HEK293 (cell line): ENCODE measurements around the gene MAN2A2.

Experiments
- CTCF ChIA-PET: fragments of 350-600 bp; formaldehyde crosslinking; extraction: SDS; loops from one replicate; lab custom pipeline; 2021; ENCODE audit warnings: antibody characterized with exemption; lab: Yijun Ruan, JAX
- POLR2A ChIA-PET: fragments of 300-600 bp; formaldehyde crosslinking; extraction: SDS; loops from one replicate; lab custom pipeline; 2020; ENCODE audit warnings: antibody characterized with exemption, inconsistent platforms; lab: Yijun Ruan, JAX
- H3K27ac ChIP-seq: fragments of 200-500 bp; sonication (Bioruptor generic); 2 replicates; pipeline ENCODE4 v1.5.1; 2014; ENCODE audit warnings: low read depth, low read length, control low read depth, inconsistent platforms; ENCODE audit errors: extremely low read depth
- H3K36me3 ChIP-seq, 2 experiments: fragments of 200-500 bp in 1 of 2; sonication (Bioruptor generic) in 1 of 2; 1 replicate in 1 of 2; 2 replicates in 1 of 2; pipeline ENCODE4 v1.5.1; 2014 to 2017; ENCODE audit warnings: inconsistent platforms in 2 of 2, low read length in 2 of 2; ENCODE audit not compliant: control insufficient read depth in 2 of 2, insufficient read depth in 1 of 2
- H3K4me1 ChIP-seq: fragments of 200-500 bp; sonication (Bioruptor generic); 2 replicates; pipeline ENCODE4 v1.5.1; 2014; ENCODE audit warnings: mild to moderate bottlenecking, low read length, inconsistent platforms; ENCODE audit not compliant: control insufficient read depth, insufficient read depth
- H3K4me3 ChIP-seq: 2 replicates; pipeline ENCODE4 v1.5.1; 2011; ENCODE audit warnings: low read depth, mild to moderate bottlenecking, control low read depth, low read length, moderate library complexity
- H3K9me3 ChIP-seq: fragments of 200-500 bp; sonication (Bioruptor generic); 2 replicates; pipeline ENCODE4 v1.5.1; 2014; ENCODE audit warnings: low read depth, low read length, inconsistent platforms; ENCODE audit not compliant: control insufficient read depth, insufficient read depth
- BCL11A ChIP-seq: fragments of 450-650 bp; formaldehyde crosslinking; IDR thresholded peaks from 2 replicates; pipeline ENCODE4 v1.5.1; 2016; ENCODE audit warnings: low read depth, missing biosample characterization, missing genetic modification characterization
- EGR2 ChIP-seq: fragments of 450-650 bp; formaldehyde crosslinking; IDR thresholded peaks from 2 replicates; pipeline ENCODE4 v1.5.1; 2016; ENCODE audit warnings: low read depth, missing biosample characterization, missing genetic modification characterization
- HOXC10 ChIP-seq: sonication (generic); formaldehyde crosslinking; IDR thresholded peaks from 2 replicates; pipeline ENCODE4 v1.8.1; 2023; ENCODE audit warnings: mild to moderate bottlenecking, missing genetic modification reagents
- SCRT1 ChIP-seq: fragments of 450-650 bp; formaldehyde crosslinking; IDR thresholded peaks from 2 replicates; pipeline ENCODE4 v1.5.1; 2016; ENCODE audit warnings: missing biosample characterization, missing genetic modification characterization, borderline replicate concordance
- SCRT2 ChIP-seq: fragments of 450-650 bp; formaldehyde crosslinking; IDR thresholded peaks from 2 replicates; pipeline ENCODE4 v1.5.1; 2016; ENCODE audit warnings: missing biosample characterization, missing genetic modification characterization
- YY1 ChIP-seq: fragments of 450-650 bp; formaldehyde crosslinking; IDR thresholded peaks from 2 replicates; pipeline ENCODE4 v1.5.1; 2018; ENCODE audit warnings: missing biosample characterization, missing genetic modification characterization
- ZNF133 ChIP-seq: fragments of 450-650 bp; formaldehyde crosslinking; IDR thresholded peaks from 2 replicates; pipeline ENCODE4 v1.5.1; 2016; ENCODE audit warnings: missing biosample characterization, missing genetic modification characterization
- ZNF404 ChIP-seq: fragments of 450-650 bp; formaldehyde crosslinking; IDR thresholded peaks from 2 replicates; pipeline ENCODE4 v1.5.1; 2017; ENCODE audit warnings: missing biosample characterization, missing genetic modification characterization
- ZNF416 ChIP-seq: fragments of 450-650 bp; formaldehyde crosslinking; IDR thresholded peaks from 2 replicates; pipeline ENCODE4 v1.5.1; 2016; ENCODE audit warnings: missing biosample characterization, missing genetic modification characterization
- ZSCAN30 ChIP-seq: fragments of 450-650 bp; IDR thresholded peaks from 2 replicates; pipeline ENCODE4 v1.5.1; 2018; ENCODE audit warnings: missing biosample characterization, mild to moderate bottlenecking, missing genetic modification characterization, moderate library complexity
- TF ChIP-seq, protein P1 (sequence below): sonication (generic); formaldehyde crosslinking; IDR thresholded peaks from 2 replicates; pipeline ENCODE4 v1.8.1; 2022; ENCODE audit warnings: mild to moderate bottlenecking, moderate library complexity, missing genetic modification reagents

MAN2A2 gene

DNA sequence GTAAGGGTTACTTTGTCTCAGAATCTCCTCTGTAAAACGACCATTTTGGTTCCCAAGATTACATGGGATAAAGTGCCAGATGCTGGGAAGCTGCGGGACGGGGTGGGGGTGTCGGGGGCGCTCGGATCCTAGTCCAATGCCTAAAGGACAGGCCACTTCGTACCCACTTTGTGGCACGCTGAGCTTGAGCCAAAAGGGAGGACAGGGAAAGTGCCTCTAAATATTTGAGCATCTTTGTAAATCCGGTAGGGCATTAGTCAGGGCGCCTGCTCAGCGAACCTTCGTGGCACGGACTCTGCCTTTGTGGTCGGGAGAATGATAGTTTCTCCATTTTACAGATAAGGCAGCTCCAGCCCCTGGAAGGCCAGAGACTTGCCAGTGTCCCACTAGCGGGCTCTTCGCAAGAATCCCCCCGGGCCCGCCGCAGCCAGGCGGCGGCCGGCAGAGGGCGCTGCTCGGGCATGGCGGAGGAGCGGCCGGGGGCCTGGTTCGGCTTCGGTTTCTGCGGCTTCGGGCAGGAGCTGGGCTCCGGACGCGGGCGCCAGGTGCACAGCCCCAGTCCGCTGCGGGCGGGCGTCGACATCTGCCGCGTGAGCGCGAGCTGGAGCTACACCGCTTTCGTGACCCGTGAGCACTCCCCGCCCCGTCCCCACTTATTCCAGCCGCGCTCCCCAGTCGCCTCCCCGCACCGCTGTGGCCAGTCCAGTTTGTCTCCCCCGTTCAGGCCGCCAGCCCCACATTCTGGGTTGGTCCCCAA, 53.4 kb downstream of the MAN2A2 start (continued):
- TF ChIP-seq BCL11A = no peak
- no peak for TF ChIP-seq ZNF416 (tag by site-specific recombination)
- 0 out of 2 replicates have a peak, but pooled peaks have one; percentile 34 for TF ChIP-seq ZSCAN30
- TF ChIP-seq YY1 (tag by site-specific recombination) = 0 out of 2 replicates have a peak, but pooled peaks have one; percentile 17

DNA sequence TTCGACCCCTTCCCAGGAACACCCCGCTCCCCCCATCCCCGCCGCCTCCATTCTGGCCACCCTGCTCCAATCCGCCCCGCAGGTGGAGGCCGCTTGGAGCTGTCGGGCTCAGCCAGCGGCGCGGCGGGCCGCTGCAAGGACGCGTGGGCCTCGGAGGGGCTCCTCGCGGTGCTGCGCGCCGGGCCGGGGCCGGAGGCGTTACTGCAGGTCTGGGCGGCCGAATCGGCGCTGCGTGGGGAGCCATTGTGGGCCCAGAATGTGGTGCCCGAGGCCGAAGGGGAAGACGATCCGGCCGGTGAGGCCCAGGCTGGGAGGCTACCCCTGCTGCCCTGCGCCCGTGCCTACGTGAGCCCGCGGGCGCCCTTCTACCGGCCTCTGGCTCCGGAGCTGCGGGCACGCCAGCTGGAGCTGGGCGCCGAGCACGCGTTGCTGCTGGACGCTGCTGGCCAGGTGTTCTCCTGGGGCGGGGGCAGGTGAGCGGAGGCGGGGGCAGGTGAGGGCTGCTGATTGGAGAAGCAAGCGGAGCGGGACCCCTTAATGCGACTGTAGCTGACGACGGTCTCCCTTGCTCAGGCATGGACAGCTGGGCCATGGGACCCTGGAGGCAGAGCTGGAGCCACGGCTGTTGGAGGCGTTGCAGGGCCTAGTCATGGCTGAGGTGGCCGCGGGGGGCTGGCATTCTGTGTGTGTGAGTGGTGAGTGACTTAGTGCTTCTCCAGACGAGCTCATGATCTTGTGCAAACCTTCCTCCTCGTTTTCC, 54.1 kb downstream of the MAN2A2 start:
- no peaks in the 10 kb centered on the region; the same call in 1 of the 2 replicates for H3K4me1 ChIP-seq
- H3K36me3 ChIP-seq = peaks cover 14 to 65% of the 10 kb centered on the region in 2 experiments; a peak in 2 of 3 replicates
- no peaks in the 10 kb centered on the region for H3K9me3 ChIP-seq
- ChIA-PET CTCF (interaction anchor here (0.5 to 11.9 kb wide), 34 partner anchors 10 to 1069 kb away, joined by 3 to 163 read pairs (median 5); partner anchors contain the start of genes HDDC3, UNC45A and VPS33B), POLR2A (interaction anchor here (0.8 to 7.8 kb wide), 11 partner anchors 9 to 314 kb away, joined by 3 to 179 read pairs (median 6); partner anchors contain the start of genes HDDC3, PRC1 and UNC45A)
- H3K27ac ChIP-seq = peak overlapping the region; percentile 88
- TF ChIP-seq, protein P1, sequence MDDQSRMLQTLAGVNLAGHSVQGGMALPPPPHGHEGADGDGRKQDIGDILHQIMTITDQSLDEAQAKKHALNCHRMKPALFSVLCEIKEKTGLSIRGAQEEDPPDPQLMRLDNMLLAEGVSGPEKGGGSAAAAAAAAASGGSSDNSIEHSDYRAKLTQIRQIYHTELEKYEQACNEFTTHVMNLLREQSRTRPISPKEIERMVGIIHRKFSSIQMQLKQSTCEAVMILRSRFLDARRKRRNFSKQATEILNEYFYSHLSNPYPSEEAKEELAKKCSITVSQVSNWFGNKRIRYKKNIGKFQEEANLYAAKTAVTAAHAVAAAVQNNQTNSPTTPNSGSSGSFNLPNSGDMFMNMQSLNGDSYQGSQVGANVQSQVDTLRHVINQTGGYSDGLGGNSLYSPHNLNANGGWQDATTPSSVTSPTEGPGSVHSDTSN (CRISPR knock-in tag) = 0 out of 2 replicates have a peak, but pooled peaks have one; percentile 67
- no peak for TF ChIP-seq HOXC10 (CRISPR knock-in tag)
- TF ChIP-seq, all 188 proteins: peak for 1
- H3K4me3 ChIP-seq = peak overlapping the region; percentile 59

DNA sequence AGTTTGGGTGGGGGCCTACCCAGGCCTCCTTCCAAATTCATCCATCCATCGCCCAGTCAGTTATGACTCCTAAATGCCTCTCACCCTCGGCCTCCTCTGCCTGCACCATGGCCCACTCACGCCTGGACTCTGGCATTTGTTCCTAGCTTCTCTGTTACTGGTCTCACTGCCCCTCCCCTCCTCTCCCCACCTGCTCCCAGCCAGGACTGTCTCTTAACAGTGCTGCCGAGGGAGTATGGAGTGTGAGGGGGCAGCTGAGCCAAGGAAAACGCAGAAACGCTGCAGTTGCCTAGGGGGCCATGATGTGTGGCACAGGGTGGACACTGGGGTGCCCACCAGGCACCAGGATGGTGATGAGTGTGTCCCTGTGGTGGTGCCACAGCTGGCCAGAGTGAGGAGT, 54.7 kb downstream of the MAN2A2 start:
- POLR2A ChIA-PET = interaction anchor here (0.8 to 7.8 kb wide), 6 partner anchors 9 to 75 kb away, joined by 3 to 179 read pairs (median 6); partner anchors contain the start of genes HDDC3, PRC1 and UNC45A

DNA sequence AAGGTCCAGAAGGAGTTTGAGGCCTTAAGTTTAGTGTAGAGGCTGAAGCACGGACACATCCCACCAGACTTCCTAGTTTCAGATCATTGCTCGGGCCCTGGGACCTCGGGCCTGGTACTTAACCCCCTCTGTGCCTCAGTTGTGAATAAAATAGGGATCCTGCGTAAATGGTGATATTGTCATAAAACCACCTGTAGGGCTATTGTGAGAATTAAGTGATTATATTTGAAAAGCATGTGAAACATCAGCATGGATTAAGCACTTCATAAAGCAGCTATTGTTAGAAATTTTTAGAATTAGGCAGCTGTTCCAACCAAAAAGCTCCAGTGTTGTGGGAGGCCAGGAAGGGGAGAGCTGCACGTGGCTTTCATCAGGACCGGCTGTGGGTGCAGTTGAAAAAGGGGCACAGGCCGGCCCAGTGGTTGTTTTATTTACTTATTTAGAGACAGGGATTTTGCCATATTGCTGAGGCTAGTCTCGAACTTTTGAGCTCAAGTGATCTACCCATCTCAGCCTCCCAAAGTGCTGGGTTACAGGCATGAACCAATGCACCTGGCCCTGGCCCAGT, 56.0 kb downstream of the MAN2A2 start:
- TF ChIP-seq ZNF404 = no peak
- TF ChIP-seq SCRT1 = no peak
- peak; percentile 52 for TF ChIP-seq SCRT2
- TF ChIP-seq, all 188 proteins: peak for 1
- H3K4me3 ChIP-seq = no peak overlapping the region
- POLR2A ChIA-PET = interaction anchor here (0.6 to 7.8 kb wide), 3 partner anchors 10 to 25 kb away, joined by 3 to 179 read pairs (median 4); partner anchors contain the start of genes HDDC3 and UNC45A
- no peaks in the 10 kb centered on the region; the same call in 1 of the 2 replicates for H3K4me1 ChIP-seq
- H3K27ac ChIP-seq = no peak overlapping the region
- H3K9me3 ChIP-seq = no peaks in the 10 kb centered on the region
- H3K36me3 ChIP-seq = peaks cover 27 to 64% of the 10 kb centered on the region in 2 experiments
- CTCF ChIA-PET = interaction anchor here (0.6 to 11.9 kb wide), 3 partner anchors 24 to 1122 kb away, joined by 3 to 163 read pairs (median 3); partner anchors contain the start of genes HDDC3 and UNC45A

More for the DNA sequence above, 54.7 kb downstream of the MAN2A2 start:
- no peaks in the 10 kb centered on the region for H3K9me3 ChIP-seq
- CTCF ChIA-PET = interaction anchor here (0.5 to 11.9 kb wide), 14 partner anchors 9 to 315 kb away, joined by 3 to 163 read pairs (median 18); partner anchors contain the start of genes HDDC3, UNC45A and VPS33B
- H3K36me3 ChIP-seq = peaks cover 19 to 65% of the 10 kb centered on the region in 2 experiments
- peak overlapping the region; percentile 77; the same call in 1 of the 2 replicates for H3K27ac ChIP-seq
- TF ChIP-seq ZNF133 (tag by site-specific recombination) = no peak
- 0 out of 2 replicates have a peak, but pooled peaks have one; percentile 29 for TF ChIP-seq EGR2 (tag by site-specific recombination)
- H3K4me1 ChIP-seq = no peaks in the 10 kb centered on the region; the same call in 1 of the 2 replicates
- no peak overlapping the region for H3K4me3 ChIP-seq
